Trophoblast cell (in vitro differentiated cells and primary cell): ENCODE measurements around the gene PROCR.
"Not testable (repeated sequence)": the region's sequence is repeated elsewhere in the genome, so short reads cannot be mapped to it uniquely, and the experiment has no call there.

Source experiments
- DNase-seq, 2 donors: peaks; one replicate each; pipeline ENCODE4 v3.0.0-alpha.2; 2016
- H2AFZ ChIP-seq: 2 replicates; pipeline ENCODE4 v1.6.1; 2013; ENCODE audit warnings: low read length, moderate library complexity, mild to moderate bottlenecking; ENCODE audit not compliant: insufficient read depth, poor library complexity
- H2AK5ac ChIP-seq: 2 replicates; pipeline ENCODE4 v1.6.1; 2013; ENCODE audit warnings: mild to moderate bottlenecking, low read length
- H2BK120ac ChIP-seq: 2 replicates; pipeline ENCODE4 v1.6.1; 2013; ENCODE audit warnings: low read length, mild to moderate bottlenecking, moderate library complexity; ENCODE audit not compliant: insufficient read depth, poor library complexity
- H2BK12ac ChIP-seq: 2 replicates; pipeline ENCODE4 v1.6.1; 2013; ENCODE audit warnings: mild to moderate bottlenecking, low read length, moderate library complexity
- H2BK5ac ChIP-seq: 2 replicates; pipeline ENCODE4 v1.6.1; 2013; ENCODE audit warnings: low read length, low read depth, moderate library complexity, mild to moderate bottlenecking; ENCODE audit not compliant: poor library complexity
- H3K14ac ChIP-seq: 2 replicates; pipeline ENCODE4 v1.6.1; 2013; ENCODE audit warnings: mild to moderate bottlenecking, low read length
- H3K18ac ChIP-seq: 2 replicates; pipeline ENCODE4 v1.6.1; 2013; ENCODE audit warnings: mild to moderate bottlenecking, low read length
- H3K23ac ChIP-seq: 2 replicates; pipeline ENCODE4 v1.6.1; 2013; ENCODE audit warnings: low read length
- H3K27ac ChIP-seq: 2 replicates; pipeline ENCODE4 v1.5.1; 2013; ENCODE audit warnings: low read depth, mild to moderate bottlenecking, inconsistent platforms, low read length, moderate library complexity
- H3K27me3 ChIP-seq: 2 replicates; pipeline ENCODE4 v1.6.1; 2013; ENCODE audit warnings: inconsistent platforms, mild to moderate bottlenecking, low read length, moderate library complexity; ENCODE audit not compliant: insufficient read depth
- H3K36me3 ChIP-seq, 2 experiments: 1 replicate in 1 of 2; 2 replicates in 1 of 2; pipeline ENCODE4 v1.6.1; 2013; ENCODE audit warnings: low read length in 2 of 2, mild to moderate bottlenecking in 2 of 2, moderate library complexity in 1 of 2; ENCODE audit not compliant: insufficient read depth in 2 of 2, control insufficient read depth in 1 of 2
- H3K4ac ChIP-seq: 2 replicates; pipeline ENCODE4 v1.6.1; 2013; ENCODE audit warnings: low read depth, mild to moderate bottlenecking, low read length, moderate library complexity
- H3K4me1 ChIP-seq, 2 experiments: 1 replicate in 1 of 2; 2 replicates in 1 of 2; pipeline ENCODE4 v1.6.1; 2013; ENCODE audit warnings: low read length in 2 of 2, mild to moderate bottlenecking in 2 of 2, moderate library complexity in 1 of 2; ENCODE audit not compliant: insufficient read depth in 2 of 2, control insufficient read depth in 1 of 2
- H3K4me2 ChIP-seq: 2 replicates; pipeline ENCODE4 v1.6.1; 2013; ENCODE audit warnings: inconsistent platforms, mild to moderate bottlenecking, low read length, moderate library complexity
- H3K4me3 ChIP-seq: 2 replicates; pipeline ENCODE4 v1.5.1; 2013; ENCODE audit warnings: mild to moderate bottlenecking, low read depth, low read length, inconsistent platforms
- H3K79me1 ChIP-seq: one replicate; pipeline ENCODE4 v1.6.1; 2013; ENCODE audit warnings: low read length
- H3K79me2 ChIP-seq: 2 replicates; pipeline ENCODE4 v1.6.1; 2013; ENCODE audit warnings: low read length, mild to moderate bottlenecking; ENCODE audit not compliant: control insufficient read depth, insufficient read depth, poor library complexity
- H3K9ac ChIP-seq: 2 replicates; pipeline ENCODE4 v1.6.1; 2013; ENCODE audit warnings: mild to moderate bottlenecking, low read length
- H3K9me3 ChIP-seq: 2 replicates; pipeline ENCODE4 v1.6.1; 2013; ENCODE audit warnings: low read depth, mild to moderate bottlenecking, control low read depth, inconsistent platforms, low read length; ENCODE audit not compliant: insufficient read depth
- H4K12ac ChIP-seq: 2 replicates; pipeline ENCODE4 v1.6.1; 2013; ENCODE audit warnings: low read depth, mild to moderate bottlenecking, low read length, moderate library complexity
- H4K8ac ChIP-seq: 2 replicates; pipeline ENCODE4 v1.6.1; 2013; ENCODE audit warnings: low read depth, mild to moderate bottlenecking, low read length, moderate library complexity
- H4K91ac ChIP-seq: one replicate; pipeline ENCODE4 v1.6.1; 2013; ENCODE audit warnings: low read depth, mild to moderate bottlenecking, low read length, moderate library complexity
- WGBS: extraction: QIAGEN DNeasy Blood & Tissue Kit; methylation state at CpG from one replicate; pipeline ENCODE4 v1.1.7; 2013; ENCODE audit warnings: missing lambda C conversion rate; ENCODE audit not compliant: insufficient read length, insufficient coverage; ENCODE audit errors: extremely low coverage; 5-methylcytosine and 5-hydroxymethylcytosine counted together

Gene PROCR

DNA sequence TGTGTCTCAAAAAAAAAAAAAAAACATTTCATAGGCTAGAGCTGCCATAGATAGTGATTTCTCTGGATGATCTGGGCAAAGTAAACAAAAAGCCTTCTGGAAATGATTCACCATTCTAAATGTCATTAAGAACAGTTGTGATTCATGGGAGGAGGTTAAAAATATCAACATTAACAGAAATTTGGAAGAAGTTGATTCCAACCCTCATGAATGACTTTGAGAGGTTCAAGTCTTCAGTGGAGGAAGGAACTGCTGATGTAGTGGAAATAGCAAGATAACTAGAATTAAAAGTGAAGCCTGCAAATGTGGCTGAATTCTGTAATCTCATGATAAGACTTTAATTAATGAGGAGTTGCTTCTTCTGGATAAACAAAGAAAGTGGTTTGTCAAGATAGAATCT lies 27.9 kb downstream of the PROCR start:
- no peak overlapping the region for H3K18ac ChIP-seq
- H3K79me2 ChIP-seq, result no peaks in the 10 kb centered on the region
- H3K27ac ChIP-seq, result no peak overlapping the region
- no peaks in the 10 kb centered on the region for H3K79me1 ChIP-seq
- no peak overlapping the region for H3K9ac ChIP-seq
- H3K9me3 ChIP-seq, result peaks cover 3% of the 10 kb centered on the region
- no peak overlapping the region for H3K4me2 ChIP-seq
- H3K27me3 ChIP-seq, result no peaks in the 10 kb centered on the region
- no peak overlapping the region for H3K4me3 ChIP-seq
- H3K4me1 ChIP-seq, result no peaks in the 10 kb centered on the region
- H4K91ac ChIP-seq, result no peak overlapping the region
- H3K4ac ChIP-seq, result no peak overlapping the region
- H2BK5ac ChIP-seq, result no peak overlapping the region
- H2BK120ac ChIP-seq, result no peak overlapping the region
- H2AFZ ChIP-seq, result no peak overlapping the region
- no peak overlapping the region for H2AK5ac ChIP-seq
- H3K14ac ChIP-seq, result no peak overlapping the region
- no peak overlapping the region for H4K12ac ChIP-seq
- no peak overlapping the region for H3K23ac ChIP-seq
- H2BK12ac ChIP-seq, result no peak overlapping the region
- DNase-seq, result no peak
- no peak overlapping the region for H4K8ac ChIP-seq
- H3K36me3 ChIP-seq, result peaks cover 0 to 4% of the 10 kb centered on the region in 2 experiments

DNA sequence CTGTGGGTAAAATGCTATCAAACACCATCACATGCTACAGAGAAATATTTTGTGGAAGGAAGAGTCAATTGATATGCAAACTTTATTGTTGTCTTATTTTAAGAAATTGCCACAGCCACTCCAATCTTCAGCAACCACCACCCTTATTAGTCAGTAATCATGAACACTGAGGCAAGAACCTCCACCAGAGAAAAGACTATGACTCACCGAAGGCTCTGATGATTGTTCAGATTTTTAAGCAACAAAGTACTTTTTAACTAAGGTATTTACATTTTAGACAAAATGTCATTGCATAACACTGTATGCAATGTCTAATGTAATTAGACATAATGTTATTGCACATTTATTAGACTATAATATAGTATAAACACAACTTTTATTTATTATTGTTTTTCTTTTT lies 28.4 kb downstream of the PROCR start:
- Histone ChIP-seq H4K8ac (no peak overlapping the region), H2BK12ac (no peak overlapping the region), H3K9ac (no peak overlapping the region), H3K27ac (no peak overlapping the region), H3K4me2 (no peak overlapping the region), H3K18ac (no peak overlapping the region), H3K4ac (no peak overlapping the region), H4K91ac (no peak overlapping the region), H3K79me2 (no peaks in the 10 kb centered on the region), H4K12ac (no peak overlapping the region), H3K23ac (no peak overlapping the region), H2BK5ac (no peak overlapping the region), H3K4me1 (no peaks in the 10 kb centered on the region), H3K79me1 (no peaks in the 10 kb centered on the region), H3K27me3 (no peaks in the 10 kb centered on the region), H2AFZ (no peak overlapping the region), H3K9me3 (peaks cover 3% of the 10 kb centered on the region), H2AK5ac (no peak overlapping the region), H2BK120ac (no peak overlapping the region), H3K4me3 (no peak overlapping the region), H3K14ac (no peak overlapping the region), H3K36me3 (peaks cover 0 to 4% of the 10 kb centered on the region in 2 experiments)
- DNase-seq, result peak; percentile 34 to 83
- WGBS, result no CpG with 5 or more reads among the region's 1 CpG

- no CpG with 5 or more reads among the region's 5 CpGs for WGBS
- H3K4ac ChIP-seq, H3K4me1 ChIP-seq: not testable (repeated sequence)
Observed at GRCh38 chr20:35201467-35201866, 29.6 kb downstream of the PROCR start.

GRCh38 chr20:35206802-35207201 lies 34.9 kb downstream of the PROCR start:
- H3K4ac ChIP-seq, result no peak overlapping the region
- H3K4me1 ChIP-seq, result no peaks in the 10 kb centered on the region
- WGBS, result no CpG with 5 or more reads among the region's 1 CpG

More at GRCh38 chr20:35201467-35201866, 29.6 kb downstream of the PROCR start:
- not testable (repeated sequence) for H2AFZ ChIP-seq, H3K9ac ChIP-seq, H2BK120ac ChIP-seq, H2BK5ac ChIP-seq, H4K91ac ChIP-seq, H3K79me2 ChIP-seq, H4K8ac ChIP-seq, H2BK12ac ChIP-seq, H3K9me3 ChIP-seq, H3K23ac ChIP-seq, H3K18ac ChIP-seq, H3K14ac ChIP-seq, H3K27me3 ChIP-seq, H3K27ac ChIP-seq, H3K36me3 ChIP-seq, H3K4me3 ChIP-seq, H2AK5ac ChIP-seq, H4K12ac ChIP-seq, H3K79me1 ChIP-seq, H3K4me2 ChIP-seq
- peak; percentile 66 to 76 for DNase-seq

More at GRCh38 chr20:35206802-35207201, 34.9 kb downstream of the PROCR start:
- no peak overlapping the region for H3K27ac ChIP-seq
- no peaks in the 10 kb centered on the region for H3K9me3 ChIP-seq
- no peaks in the 10 kb centered on the region for H3K27me3 ChIP-seq
- no peak overlapping the region for H2AK5ac ChIP-seq
- H2BK120ac ChIP-seq, result no peak overlapping the region
- no peaks in the 10 kb centered on the region for H3K79me2 ChIP-seq
- no peak overlapping the region for H3K4me3 ChIP-seq
- no peak overlapping the region for H2BK5ac ChIP-seq
- no peak overlapping the region for H4K8ac ChIP-seq
- no peak overlapping the region for H2AFZ ChIP-seq
- H3K9ac ChIP-seq, result no peak overlapping the region
- peaks cover 3% of the 10 kb centered on the region for H3K79me1 ChIP-seq
- no peak overlapping the region for H4K12ac ChIP-seq
- no peak overlapping the region for H3K23ac ChIP-seq
- H2BK12ac ChIP-seq, result no peak overlapping the region
- no peak overlapping the region for H3K14ac ChIP-seq
- H3K36me3 ChIP-seq, result peaks cover 0 to 4% of the 10 kb centered on the region in 2 experiments
- no peak overlapping the region for H3K18ac ChIP-seq
- H3K4me2 ChIP-seq, result no peak overlapping the region
- no peak overlapping the region for H4K91ac ChIP-seq
- no peak for DNase-seq
